ENCODE measurements around the gene C11orf21. TPM values are rescaled to one million over a fixed set of nuclear protein-coding genes. Genes with fewer than 3 reads are reported as not detected.

The C11orf21 gene
- total RNA-seq, 2 experiments from 2014 or later = 0.47 to 2.5 TPM

DNA sequence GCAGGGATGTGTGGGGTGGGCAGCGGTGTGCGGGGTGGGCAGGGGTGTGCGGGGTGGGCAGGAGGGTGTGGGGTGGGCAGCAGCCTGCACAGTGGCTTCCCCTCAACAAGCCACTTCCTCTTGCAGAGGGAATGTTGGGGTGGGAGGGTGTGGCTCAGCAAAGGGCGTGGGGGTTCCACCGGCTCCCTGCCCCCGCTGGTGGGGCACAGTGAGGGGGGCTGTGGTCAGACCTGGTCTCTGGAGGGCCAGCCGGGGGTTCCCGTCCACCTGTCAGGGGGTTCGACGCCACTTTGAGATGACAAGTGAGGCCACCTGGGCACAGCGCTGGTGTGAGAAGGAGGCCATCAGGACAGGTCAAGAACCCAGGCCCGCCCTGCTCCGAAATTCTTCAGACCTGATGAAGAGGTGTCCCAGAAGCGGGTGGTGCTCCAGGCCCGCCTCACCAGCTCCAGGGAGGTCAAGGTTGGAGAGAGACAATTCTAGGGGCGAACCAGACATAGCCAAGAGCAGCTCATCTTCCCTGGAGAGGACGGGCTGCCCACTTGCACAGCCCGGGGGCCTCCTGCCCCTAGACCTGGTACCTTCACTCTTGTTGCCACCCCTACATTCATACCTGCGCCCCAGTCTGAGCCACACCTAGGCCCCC is 1.3 kb downstream of the C11orf21 start:
- Histone ChIP-seq H4K20me1 (ENCODE audit: insufficient read depth, low read length) (no peaks in the 10 kb centered on the region), H2AFZ (ENCODE audit: low read length) (no peak overlapping the region), H3K9me3 (ENCODE audit: low read length) (no peaks in the 10 kb centered on the region), H3K36me3 (ENCODE audit: insufficient read depth, low read length) (no peaks in the 10 kb centered on the region), H3K27ac (ENCODE audit: low read depth, low read length, poor library complexity, severe bottlenecking) (no peak overlapping the region), H3K4me3 (ENCODE audit: low read depth, low read length, poor library complexity, severe bottlenecking) (no peak overlapping the region), H3K4me2 (ENCODE audit: low read length) (no peak overlapping the region), H3K9me2 (ENCODE audit: insufficient read depth, low read length) (no peaks in the 10 kb centered on the region), H3K79me2 (ENCODE audit: insufficient read depth, low read depth, low read length) (no peaks in the 10 kb centered on the region), H3K4me1 (ENCODE audit: insufficient read depth, low read length, poor library complexity, severe bottlenecking) (no peaks in the 10 kb centered on the region)
- ChIA-PET POLR2A (no interaction called here), CTCF (ENCODE audit: unreplicated experiment) (no interaction called here)
- intact Hi-C loops (cut with micrococcal nuclease; ENCODE audit: unreplicated experiment) = no loop called here
- no peak for DNase-seq (ENCODE audit: low spot score)
- BruUV-seq (replicated peaks) = no TSS peak
- TF ChIP-seq EZH2phosphoT487 (IDR thresholded peaks at IDR 0.05; ENCODE audit: borderline replicate concordance, low read depth, low read length) (no peak), CTCF (conservative IDR thresholded peaks at IDR 0.05; ENCODE audit: low read length) (no peak)

DNA sequence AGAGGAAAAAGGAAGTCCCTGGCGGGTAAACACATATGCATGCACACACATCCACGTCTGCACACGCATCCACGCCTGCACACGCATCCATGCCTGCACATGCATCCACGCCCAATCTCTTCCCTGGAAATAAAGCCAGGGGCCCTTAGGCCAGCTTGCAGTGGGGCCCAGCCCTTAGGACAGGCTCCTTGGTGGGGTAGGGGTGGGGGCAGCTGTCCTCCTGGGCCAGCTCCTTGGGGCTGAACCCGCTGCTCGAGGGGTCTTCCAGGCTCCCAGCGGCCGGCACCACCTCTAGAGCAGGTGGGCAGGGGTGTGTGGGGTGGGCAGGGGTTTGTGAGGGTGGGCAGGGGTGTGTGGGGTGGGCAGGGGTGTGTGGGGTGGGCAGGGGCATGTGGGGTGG is 1.9 kb downstream of the C11orf21 start:
- Histone ChIP-seq H2AFZ (ENCODE audit: low read length) (no peak overlapping the region), H4K20me1 (ENCODE audit: insufficient read depth, low read length) (no peaks in the 10 kb centered on the region), H3K27ac (ENCODE audit: low read depth, low read length, poor library complexity, severe bottlenecking) (no peak overlapping the region), H3K36me3 (ENCODE audit: insufficient read depth, low read length) (no peaks in the 10 kb centered on the region), H3K9me3 (ENCODE audit: low read length) (no peaks in the 10 kb centered on the region), H3K4me3 (ENCODE audit: low read depth, low read length, poor library complexity, severe bottlenecking) (no peak overlapping the region), H3K79me2 (ENCODE audit: insufficient read depth, low read depth, low read length) (no peaks in the 10 kb centered on the region), H3K4me1 (ENCODE audit: insufficient read depth, low read length, poor library complexity, severe bottlenecking) (no peaks in the 10 kb centered on the region), H3K9me2 (ENCODE audit: insufficient read depth, low read length) (no peaks in the 10 kb centered on the region), H3K4me2 (ENCODE audit: low read length) (no peak overlapping the region)
- BruUV-seq (replicated peaks) = no TSS peak
- intact Hi-C loops (cut with micrococcal nuclease; ENCODE audit: unreplicated experiment) = no loop called here
- CTCF ChIA-PET (ENCODE audit: unreplicated experiment) = no interaction called here
- no peak for DNase-seq (ENCODE audit: low spot score)
- POLR2A ChIA-PET = interaction anchor here (0.6 kb wide), 2 partner anchors 58 to 574 kb away, joined by 3 to 5 read pairs; no protein-coding TSS in a partner anchor
- TF ChIP-seq CTCF (conservative IDR thresholded peaks at IDR 0.05; ENCODE audit: low read length) = no peak
- TF ChIP-seq EZH2phosphoT487 (IDR thresholded peaks at IDR 0.05; ENCODE audit: borderline replicate concordance, low read depth, low read length) = no peak

Data from OCI-LY7 (cell line).